ENCODE measurements around the gene ARL16. TPM values are rescaled to one million over a fixed set of nuclear protein-coding genes. Genes with fewer than 3 reads are reported as not detected.

Gene ARL16
- total RNA-seq, 5 donors from 2014 or later (not counting 1 experiment from before 2014, with no cell fraction given), result 30.9 to 51.0 (median 39.3) TPM

DNA sequence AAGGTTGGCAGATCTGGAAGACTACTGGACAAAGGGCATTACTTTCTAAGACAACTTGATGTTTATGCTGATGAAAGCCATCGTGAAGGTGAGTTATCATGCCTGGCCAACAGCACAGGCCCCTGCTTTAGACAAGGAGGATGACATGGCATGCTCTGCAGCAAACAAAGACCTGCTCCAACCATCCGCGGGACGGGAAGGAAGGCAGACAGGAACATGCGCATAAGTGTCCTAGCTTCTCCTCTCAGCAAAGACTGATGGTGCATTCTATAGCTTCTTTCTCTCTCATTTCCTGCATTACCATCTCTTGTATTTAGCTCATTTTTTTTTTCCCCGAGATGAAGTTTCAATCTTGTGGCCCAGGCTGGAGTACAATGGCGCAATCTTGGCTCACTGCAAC, 52.1 kb downstream of the ARL16 start:
- Mint-ChIP-seq H3K4me3 (no peak overlapping the region), H3K36me3 (peaks cover 14% of the 10 kb centered on the region), H3K27ac (no peak overlapping the region), H3K27me3 (no peaks in the 10 kb centered on the region), H3K4me1 (peaks cover 14 to 28% (median 28%) of the 10 kb centered on the region in 3 donors), H3K9me3 (no peaks in the 10 kb centered on the region)
- peaks cover 8 to 25% of the 10 kb centered on the region in 2 experiments for H3K4me1 ChIP-seq (ENCODE audit: control insufficient read depth in 1 of 2, extremely low read depth in 1 of 2, insufficient read depth in 2 of 2, low read length in 2 of 2)
- ATAC-seq (replicated peaks in 1 of 4) (no peak), DNase-seq (no peak)
- no peak overlapping the region for H3K27ac ChIP-seq (ENCODE audit: low read length)
- ChIA-PET POLR2A (interaction anchor here in 1 of 2 donors (0.5 kb wide), 1 partner anchor 16 kb away, joined by 10 read pairs; no protein-coding TSS in a partner anchor), CTCF (no interaction called here)
- H3K4me3 ChIP-seq (ENCODE audit: control insufficient read depth in 1 of 2, extremely low read depth in 1 of 2, low read length in 1 of 2), result no peak overlapping the region
- peaks cover 4 to 27% of the 10 kb centered on the region in 2 donors for H3K36me3 ChIP-seq (ENCODE audit: control insufficient read depth in 2 of 2, extremely low read depth in 1 of 2, insufficient read depth in 1 of 2, low read length in 1 of 2)
- WGBS (ENCODE audit: insufficient coverage), result 98% methylated on average over 5 of the region's 7 CpGs
- no peaks in the 10 kb centered on the region for H3K27me3 ChIP-seq (replicated peaks in 1 of 2; ENCODE audit: control insufficient read depth in 2 of 2, extremely low read depth in 1 of 2, insufficient read depth in 2 of 2, low read length in 1 of 2)
- H3K9me3 ChIP-seq, result no peaks in the 10 kb centered on the region

Other genes starting within 250 kb of the ARL16 start
- gene ACTG1, start 171.0 kb downstream of the ARL16 start, total RNA-seq, result 1,000 to 10,000 TPM; 1,183 to 1,383 (median 1,262) TPM
- 1 to 10 TPM in 3 of 5 donors, under 1 TPM in 2; 0.91 to 4.2 (median 1.2) TPM for gene FSCN2, start 155.4 kb downstream of the ARL16 start, total RNA-seq
- 10 to 100 TPM; 31.7 to 62.1 (median 59.0) TPM for gene FAAP100, start 131.4 kb downstream of the ARL16 start, total RNA-seq
- 10 to 100 TPM; 79.0 to 96.1 (median 87.2) TPM for gene NPLOC4, start 46.7 kb downstream of the ARL16 start, total RNA-seq
- 1 to 10 TPM in 2 of 5 donors, under 1 TPM in 3; 0.58 to 1.5 (median 0.66) TPM for gene TSPAN10, start 46.6 kb downstream of the ARL16 start, total RNA-seq
- gene PDE6G, start 27.3 kb downstream of the ARL16 start, total RNA-seq, result 1 to 10 TPM in 4 of 5 donors, under 1 TPM in 1; 0.33 to 4.6 (median 1.8) TPM
- gene OXLD1, start 17.2 kb downstream of the ARL16 start, total RNA-seq, result 10 to 100 TPM; 34.1 to 93.3 (median 68.1) TPM
- gene CCDC137, start 17.1 kb downstream of the ARL16 start, total RNA-seq, result 10 to 100 TPM; 15.9 to 33.9 (median 30.0) TPM
- 100 to 1,000 TPM; 114 to 205 (median 181) TPM for gene HGS, start 214 bp upstream of the ARL16 start, total RNA-seq
- gene MRPL12, start 19.6 kb upstream of the ARL16 start, total RNA-seq, result 10 to 100 TPM; 18.5 to 33.5 (median 31.4) TPM
- 1 to 10 TPM; 3.3 to 8.3 (median 7.4) TPM for gene SLC25A10, start 28.5 kb upstream of the ARL16 start, total RNA-seq
- under 1 TPM in 1 of 5 donors, not detected in 4; 0.13 TPM for gene GCGR, start 120.4 kb upstream of the ARL16 start, total RNA-seq
- gene MCRIP1, start 149.5 kb upstream of the ARL16 start, total RNA-seq, result 10 to 100 TPM; 46.4 to 92.4 (median 77.1) TPM
- not detected for gene PPP1R27, start 151.3 kb upstream of the ARL16 start, total RNA-seq
- gene P4HB, start 176.7 kb upstream of the ARL16 start, total RNA-seq, result 100 to 1,000 TPM; 228 to 324 (median 269) TPM
- 100 to 1,000 TPM; 473 to 577 (median 504) TPM for gene ARHGDIA, start 187.5 kb upstream of the ARL16 start, total RNA-seq
- 10 to 100 TPM; 58.2 to 82.9 (median 63.4) TPM for gene ALYREF, start 207.8 kb upstream of the ARL16 start, total RNA-seq
- 10 to 100 TPM; 37.6 to 61.3 (median 51.1) TPM for gene ANAPC11, start 207.9 kb upstream of the ARL16 start, total RNA-seq
- under 1 TPM; 0.16 to 0.51 (median 0.41) TPM for gene NPB, start 218.4 kb upstream of the ARL16 start, total RNA-seq
- 10 to 100 TPM; 24.5 to 55.2 (median 48.2) TPM for gene PCYT2, start 227.6 kb upstream of the ARL16 start, total RNA-seq
- gene SIRT7, start 234.4 kb upstream of the ARL16 start, total RNA-seq, result 10 to 100 TPM; 54.3 to 96.2 (median 77.4) TPM
- gene MAFG, start 243.9 kb upstream of the ARL16 start, total RNA-seq, result 10 to 100 TPM; 10.6 to 24.8 (median 18.8) TPM